ENCODE measurements around the gene ENOX2.

- TF ChIP-seq EZH2 (IDR thresholded peaks at IDR 0.05) (no peak), POLR2AphosphoS5 (IDR thresholded peaks at IDR 0.05; ENCODE audit: borderline replicate concordance, low read depth, low read length) (no peak), FOXP2 (optimal IDR thresholded peaks at IDR 0.05; ENCODE audit: control extremely low read depth, extremely low read length, insufficient read depth) (no peak)
Observed at GRCh38 chrX:130840345-130840744, 62.7 kb downstream of the ENOX2 start.

Data from SK-N-MC (cell line).